Neural progenitor cell (in vitro differentiated cells): ENCODE results near the gene CCKAR.

Experiments
- EZH2 ChIP-seq: fragments of 200-600 bp; sonication (generic); IDR thresholded peaks from 2 replicates; pipeline ENCODE4 v1.6.1; 2017; ENCODE audit warnings: antibody characterized with exemption, mild to moderate bottlenecking, moderate library complexity
- EZH2phosphoT487 ChIP-seq: fragments of 200-600 bp; sonication (generic); IDR thresholded peaks from 2 replicates; pipeline ENCODE4 v1.6.1; 2017; ENCODE audit warnings: antibody characterized with exemption
- TF ChIP-seq, protein P1 (sequence below): fragments of 200-600 bp; sonication (generic); IDR thresholded peaks from 2 replicates; pipeline ENCODE4 v1.5.1; 2017; ENCODE audit warnings: antibody characterized with exemption, mild to moderate bottlenecking

DNA sequence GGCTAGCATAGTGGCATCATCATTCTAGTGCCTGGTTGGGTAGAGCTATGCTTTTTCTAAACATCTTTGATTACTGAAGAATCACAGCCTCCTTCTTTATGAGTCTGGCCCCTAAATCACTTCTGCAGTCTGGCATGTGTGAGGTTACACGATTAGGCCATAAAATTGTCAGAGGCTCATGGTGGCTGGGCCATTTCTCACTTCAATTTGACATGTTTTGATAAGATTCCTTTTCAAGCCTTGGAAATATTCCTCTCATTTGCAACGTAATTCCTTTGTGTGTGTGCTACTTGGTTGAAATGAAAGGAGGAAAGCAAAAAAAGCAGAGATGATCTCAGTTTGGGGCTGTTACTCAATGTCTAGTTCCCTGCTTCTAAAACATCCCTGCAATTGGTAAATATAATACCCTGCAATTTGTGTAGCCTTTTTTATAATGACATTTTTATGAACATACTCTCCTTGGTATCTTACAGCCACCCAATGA lies 6.2 kb downstream of the CCKAR start:
- TF ChIP-seq EZH2phosphoT487 (no peak), EZH2 (no peak)
- TF ChIP-seq, protein P1, sequence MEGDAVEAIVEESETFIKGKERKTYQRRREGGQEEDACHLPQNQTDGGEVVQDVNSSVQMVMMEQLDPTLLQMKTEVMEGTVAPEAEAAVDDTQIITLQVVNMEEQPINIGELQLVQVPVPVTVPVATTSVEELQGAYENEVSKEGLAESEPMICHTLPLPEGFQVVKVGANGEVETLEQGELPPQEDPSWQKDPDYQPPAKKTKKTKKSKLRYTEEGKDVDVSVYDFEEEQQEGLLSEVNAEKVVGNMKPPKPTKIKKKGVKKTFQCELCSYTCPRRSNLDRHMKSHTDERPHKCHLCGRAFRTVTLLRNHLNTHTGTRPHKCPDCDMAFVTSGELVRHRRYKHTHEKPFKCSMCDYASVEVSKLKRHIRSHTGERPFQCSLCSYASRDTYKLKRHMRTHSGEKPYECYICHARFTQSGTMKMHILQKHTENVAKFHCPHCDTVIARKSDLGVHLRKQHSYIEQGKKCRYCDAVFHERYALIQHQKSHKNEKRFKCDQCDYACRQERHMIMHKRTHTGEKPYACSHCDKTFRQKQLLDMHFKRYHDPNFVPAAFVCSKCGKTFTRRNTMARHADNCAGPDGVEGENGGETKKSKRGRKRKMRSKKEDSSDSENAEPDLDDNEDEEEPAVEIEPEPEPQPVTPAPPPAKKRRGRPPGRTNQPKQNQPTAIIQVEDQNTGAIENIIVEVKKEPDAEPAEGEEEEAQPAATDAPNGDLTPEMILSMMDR: no peak
